ENCODE measurements around the gene ZNF606. TPM values are rescaled to one million over a fixed set of nuclear protein-coding genes. Genes with fewer than 3 reads are reported as not detected.

ZNF606 gene
- total and polyA plus RNA-seq, 2 donors (not counting 1 experiment from before 2014, with no cell fraction given): 4.7 to 17.5 TPM

DNA sequence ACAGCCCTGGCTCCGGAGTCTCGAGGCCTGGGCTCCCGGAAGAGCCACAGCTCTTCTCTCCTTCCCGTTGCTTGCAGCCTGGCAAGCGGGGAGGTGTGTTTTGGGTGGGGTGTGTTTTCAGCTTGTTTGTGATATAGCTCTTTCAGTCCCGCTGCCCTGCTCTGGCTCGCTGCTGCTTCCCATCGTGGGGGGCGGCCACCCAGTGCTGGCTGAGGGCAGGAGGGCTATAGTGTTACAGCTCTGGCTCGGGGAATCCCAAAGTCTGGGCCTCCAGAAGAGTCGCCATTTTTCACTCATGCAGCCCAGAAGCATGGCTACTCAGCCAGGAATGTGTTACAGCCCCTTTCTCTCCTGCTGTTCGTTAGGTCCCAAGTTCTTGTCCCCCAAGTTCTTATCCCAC, 52.9 kb downstream of the ZNF606 start:
- TF ChIP-seq EZH2 (IDR thresholded peaks at IDR 0.05; ENCODE audit: low read length, missing control alignments): no peak
- TF ChIP-seq, protein P1, sequence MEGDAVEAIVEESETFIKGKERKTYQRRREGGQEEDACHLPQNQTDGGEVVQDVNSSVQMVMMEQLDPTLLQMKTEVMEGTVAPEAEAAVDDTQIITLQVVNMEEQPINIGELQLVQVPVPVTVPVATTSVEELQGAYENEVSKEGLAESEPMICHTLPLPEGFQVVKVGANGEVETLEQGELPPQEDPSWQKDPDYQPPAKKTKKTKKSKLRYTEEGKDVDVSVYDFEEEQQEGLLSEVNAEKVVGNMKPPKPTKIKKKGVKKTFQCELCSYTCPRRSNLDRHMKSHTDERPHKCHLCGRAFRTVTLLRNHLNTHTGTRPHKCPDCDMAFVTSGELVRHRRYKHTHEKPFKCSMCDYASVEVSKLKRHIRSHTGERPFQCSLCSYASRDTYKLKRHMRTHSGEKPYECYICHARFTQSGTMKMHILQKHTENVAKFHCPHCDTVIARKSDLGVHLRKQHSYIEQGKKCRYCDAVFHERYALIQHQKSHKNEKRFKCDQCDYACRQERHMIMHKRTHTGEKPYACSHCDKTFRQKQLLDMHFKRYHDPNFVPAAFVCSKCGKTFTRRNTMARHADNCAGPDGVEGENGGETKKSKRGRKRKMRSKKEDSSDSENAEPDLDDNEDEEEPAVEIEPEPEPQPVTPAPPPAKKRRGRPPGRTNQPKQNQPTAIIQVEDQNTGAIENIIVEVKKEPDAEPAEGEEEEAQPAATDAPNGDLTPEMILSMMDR (conservative IDR thresholded peaks at IDR 0.05 in 1 of 2, IDR thresholded peaks at IDR 0.05 in 1 of 2; ENCODE audit: low read depth in 1 of 2, low read length in 2 of 2): no peak
- DNase-seq (ENCODE audit: low read depth in 2 of 2): no peak
- H3K4me1 ChIP-seq (ENCODE audit: control insufficient read depth, extremely low read depth, insufficient read depth, low read length): no peaks in the 10 kb centered on the region

DNA sequence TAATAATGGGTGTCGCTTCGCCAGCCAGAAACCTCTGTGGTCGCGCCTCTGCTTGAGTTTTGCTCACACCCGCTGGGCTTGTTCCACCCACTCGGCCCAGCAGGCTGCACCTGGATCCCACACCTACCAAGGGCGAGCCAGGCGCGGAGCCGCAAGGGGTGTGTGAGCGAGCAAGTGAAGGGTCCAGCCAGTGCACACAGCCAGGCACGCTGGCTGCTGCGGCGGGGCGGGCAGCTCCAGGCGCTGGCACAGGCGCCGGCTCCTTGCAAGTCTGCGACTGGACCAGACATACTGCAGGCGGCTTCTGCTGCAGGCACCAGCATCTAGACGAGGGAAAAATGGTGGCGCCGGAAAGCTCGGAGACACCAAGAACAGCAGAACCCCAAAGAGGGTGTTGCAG, 53.3 kb downstream of the ZNF606 start:
- H3K4me2 ChIP-seq (ENCODE audit: extremely low read depth, insufficient read depth, low read length): no peak overlapping the region
- H3K4me1 ChIP-seq (ENCODE audit: control insufficient read depth, extremely low read depth, insufficient read depth, low read length): no peaks in the 10 kb centered on the region
- H4K20me1 ChIP-seq (ENCODE audit: control insufficient read depth, extremely low read depth, insufficient read depth, low read length): no peaks in the 10 kb centered on the region
- no peaks in the 10 kb centered on the region for H3K36me3 ChIP-seq (ENCODE audit: control insufficient read depth, insufficient read depth, low read length)
- H3K4me3 ChIP-seq (replicated peaks in 1 of 4; ENCODE audit: control extremely low read depth in 1 of 4, insufficient read depth in 1 of 4, low read depth in 3 of 4, low read length in 4 of 4): no peak overlapping the region
- no peak overlapping the region for H3K27ac ChIP-seq (ENCODE audit: insufficient read depth, low read length)
- no peaks in the 10 kb centered on the region for H3K27me3 ChIP-seq (ENCODE audit: control insufficient read depth, insufficient read depth, low read length)
- no peak for DNase-seq (ENCODE audit: low read depth in 2 of 2)
- no peaks in the 10 kb centered on the region for H3K9me3 ChIP-seq (ENCODE audit: control insufficient read depth, insufficient read depth, low read depth, low read length)
- TF ChIP-seq, protein P1 (conservative IDR thresholded peaks at IDR 0.05 in 1 of 2, IDR thresholded peaks at IDR 0.05 in 1 of 2; ENCODE audit: low read depth in 1 of 2, low read length in 2 of 2): no peak
- no peak for TF ChIP-seq EZH2 (IDR thresholded peaks at IDR 0.05; ENCODE audit: low read length, missing control alignments)
- H2AFZ ChIP-seq (ENCODE audit: low read length): no peak overlapping the region
- no peak overlapping the region for H3K9ac ChIP-seq (ENCODE audit: insufficient read depth, low read length)
- peaks cover 15% of the 10 kb centered on the region for H3K79me2 ChIP-seq (ENCODE audit: control insufficient read depth, insufficient read depth, low read length)

More for the DNA sequence above, 52.9 kb downstream of the ZNF606 start:
- H3K4me3 ChIP-seq (replicated peaks in 1 of 4; ENCODE audit: control extremely low read depth in 1 of 4, insufficient read depth in 1 of 4, low read depth in 3 of 4, low read length in 4 of 4): no peak overlapping the region
- H3K9ac ChIP-seq (ENCODE audit: insufficient read depth, low read length): no peak overlapping the region
- H3K79me2 ChIP-seq (ENCODE audit: control insufficient read depth, insufficient read depth, low read length): peaks cover 15% of the 10 kb centered on the region
- H3K36me3 ChIP-seq (ENCODE audit: control insufficient read depth, insufficient read depth, low read length): no peaks in the 10 kb centered on the region
- H3K27ac ChIP-seq (ENCODE audit: insufficient read depth, low read length): no peak overlapping the region
- no peaks in the 10 kb centered on the region for H3K9me3 ChIP-seq (ENCODE audit: control insufficient read depth, insufficient read depth, low read depth, low read length)
- H3K27me3 ChIP-seq (ENCODE audit: control insufficient read depth, insufficient read depth, low read length): no peaks in the 10 kb centered on the region
- no peak overlapping the region for H3K4me2 ChIP-seq (ENCODE audit: extremely low read depth, insufficient read depth, low read length)
- no peak overlapping the region for H2AFZ ChIP-seq (ENCODE audit: low read length)
- no peaks in the 10 kb centered on the region for H4K20me1 ChIP-seq (ENCODE audit: control insufficient read depth, extremely low read depth, insufficient read depth, low read length)

DNA sequence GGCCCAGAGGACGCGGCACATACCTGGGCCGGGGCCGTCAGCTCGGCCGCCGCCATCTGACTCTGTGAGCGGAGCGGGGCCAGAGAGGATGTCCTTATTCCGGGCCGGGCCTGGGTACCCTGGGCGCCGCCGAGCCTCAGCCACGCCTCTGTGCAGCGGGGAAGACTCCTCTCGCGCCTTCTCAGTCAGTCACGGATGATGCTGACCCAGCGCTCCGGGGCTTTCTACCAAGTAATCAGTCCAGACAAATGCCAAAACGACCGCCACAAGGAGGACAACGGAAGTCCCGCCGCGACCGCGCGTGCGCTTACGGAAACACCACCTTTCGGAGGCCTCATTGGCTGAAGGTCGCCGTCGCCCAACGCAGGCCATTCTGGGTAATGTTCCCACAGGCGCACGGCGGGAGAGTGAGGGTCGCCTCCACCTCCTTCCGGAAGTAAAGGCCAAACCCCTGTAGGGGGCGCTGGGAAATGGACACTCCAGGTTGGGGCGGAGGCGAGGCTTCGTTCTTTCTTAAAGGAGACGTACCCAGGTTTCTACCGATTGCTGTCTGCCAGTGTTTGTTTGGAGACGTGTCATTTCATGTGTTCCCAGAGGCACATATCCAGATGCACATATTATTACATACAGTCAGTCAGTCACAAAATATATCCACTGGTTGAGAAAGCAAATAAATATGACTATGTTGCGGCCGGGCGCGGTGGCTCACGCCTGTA, 55.0 kb downstream of the ZNF606 start, which contains the start of gene ZNF256:
TSS of gene ZNF256 (minus strand) at position 288 of the 716 bp plus-strand sequence. CDS start at position 56, 232 bp downstream.
- TF ChIP-seq EZH2 (IDR thresholded peaks at IDR 0.05; ENCODE audit: low read length, missing control alignments): no peak
- TF ChIP-seq, protein P1 (conservative IDR thresholded peaks at IDR 0.05 in 1 of 2, IDR thresholded peaks at IDR 0.05 in 1 of 2; ENCODE audit: low read depth in 1 of 2, low read length in 2 of 2): peak; percentile 40 to 59
- peak within 1 kb of the TSS; percentile 84 for H3K27ac ChIP-seq (ENCODE audit: insufficient read depth, low read length)
- peak within 1 kb of the TSS; percentile 86 for H3K9ac ChIP-seq (ENCODE audit: insufficient read depth, low read length)
- peak within 1 kb of the TSS; percentile 93 for H3K4me2 ChIP-seq (ENCODE audit: extremely low read depth, insufficient read depth, low read length)
- no peaks in the 10 kb centered on the region for H3K9me3 ChIP-seq (ENCODE audit: control insufficient read depth, insufficient read depth, low read depth, low read length)
- no peaks in the 10 kb centered on the region for H3K27me3 ChIP-seq (ENCODE audit: control insufficient read depth, insufficient read depth, low read length)
- peak within 1 kb of the TSS; percentile 88 to 90 (median 88) for H3K4me3 ChIP-seq (replicated peaks in 1 of 4; ENCODE audit: control extremely low read depth in 1 of 4, insufficient read depth in 1 of 4, low read depth in 3 of 4, low read length in 4 of 4)
- peak; percentile 96 for DNase-seq (ENCODE audit: low read depth in 2 of 2)
- peaks cover 23% of the 10 kb centered on the region for H3K79me2 ChIP-seq (ENCODE audit: control insufficient read depth, insufficient read depth, low read length)
- H3K4me1 ChIP-seq (ENCODE audit: control insufficient read depth, extremely low read depth, insufficient read depth, low read length): no peaks in the 10 kb centered on the region
- H3K36me3 ChIP-seq (ENCODE audit: control insufficient read depth, insufficient read depth, low read length): no peaks in the 10 kb centered on the region
- no peaks in the 10 kb centered on the region for H4K20me1 ChIP-seq (ENCODE audit: control insufficient read depth, extremely low read depth, insufficient read depth, low read length)
- peak within 1 kb of the TSS; percentile 94 for H2AFZ ChIP-seq (ENCODE audit: low read length)

All from fibroblast of lung (primary cell).